Hepatic stellate cell (primary cell): ENCODE measurements around the gene GALP.
A peak's percentile ranks its signal among the peaks of the same experiment; 100 is the strongest.
"Not testable (repeated sequence)": the region's sequence is repeated elsewhere in the genome, so short reads cannot be mapped to it uniquely, and the experiment has no call there.

Experiments
- DNase-seq: peaks from one replicate; pipeline ENCODE4 v3.0.0; 2011; ENCODE audit warnings: low spot score

GALP gene

DNA sequence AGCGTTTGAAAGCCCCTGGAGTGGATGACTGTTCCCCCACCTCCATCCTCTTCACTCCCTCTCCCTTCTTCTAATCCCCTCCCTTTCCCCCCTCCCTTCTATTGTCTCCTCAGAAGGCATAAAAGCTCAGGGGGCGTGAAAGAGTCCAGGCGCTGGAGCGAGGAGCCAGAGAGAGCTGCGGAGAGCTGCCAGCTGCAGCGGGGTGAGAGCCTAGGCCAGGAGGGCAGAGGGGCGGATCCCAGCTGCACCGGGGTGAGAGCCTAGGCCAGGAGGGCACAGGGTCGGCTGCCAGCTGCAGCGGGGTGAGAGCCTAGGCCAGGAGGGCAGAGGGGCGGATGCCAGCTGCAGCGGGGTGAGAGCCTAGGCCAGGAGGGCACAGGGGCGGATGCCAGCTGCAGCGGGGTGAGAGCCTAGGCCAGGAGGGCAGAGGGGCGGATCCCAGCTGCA, at the start of gene GALP:
Gene GALP (plus strand): TSS at position 148 of the 447 bp plus-strand sequence. CDS start 1,101 bp downstream, outside the sequence.
- DNase-seq: not testable (repeated sequence)

DNA sequence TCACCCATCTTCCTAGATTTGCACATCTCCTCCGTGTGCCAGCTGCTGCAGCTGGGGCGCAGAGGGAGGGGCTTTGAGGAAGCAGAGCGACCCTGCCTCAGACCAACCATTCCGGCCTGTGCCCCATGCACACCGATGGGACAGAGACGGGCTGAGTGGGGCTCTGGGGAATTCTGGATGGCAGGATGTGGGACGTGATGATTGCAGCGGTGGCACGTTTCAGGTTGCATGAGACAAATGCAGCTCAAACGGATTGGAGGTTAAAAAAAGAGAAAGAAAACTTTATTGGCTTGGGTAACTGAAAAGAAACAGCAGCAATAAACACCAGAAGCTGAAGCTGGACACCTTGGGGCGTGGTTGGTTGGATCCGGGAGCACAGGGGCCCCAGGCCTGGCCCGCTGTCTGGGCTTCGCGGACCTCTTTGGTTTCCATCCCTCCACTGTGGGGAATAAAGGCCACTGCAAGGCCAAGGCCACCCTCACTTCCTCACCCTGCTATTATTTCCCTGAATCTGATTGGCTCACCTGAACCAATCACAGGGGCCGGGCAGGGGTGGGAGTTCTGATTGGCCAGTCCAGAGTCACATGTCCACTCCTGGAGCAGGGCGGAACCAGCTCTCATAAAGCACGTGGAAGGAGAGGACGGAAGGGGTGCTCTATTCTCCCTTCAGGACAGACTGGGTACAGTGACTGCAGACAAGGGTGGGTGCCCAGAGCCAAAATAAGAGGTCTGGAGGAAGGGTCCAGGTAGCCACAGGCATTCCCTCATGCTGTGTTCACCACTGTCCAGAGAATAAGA, 48.6 kb upstream of the GALP start:
- no peak for DNase-seq

DNA sequence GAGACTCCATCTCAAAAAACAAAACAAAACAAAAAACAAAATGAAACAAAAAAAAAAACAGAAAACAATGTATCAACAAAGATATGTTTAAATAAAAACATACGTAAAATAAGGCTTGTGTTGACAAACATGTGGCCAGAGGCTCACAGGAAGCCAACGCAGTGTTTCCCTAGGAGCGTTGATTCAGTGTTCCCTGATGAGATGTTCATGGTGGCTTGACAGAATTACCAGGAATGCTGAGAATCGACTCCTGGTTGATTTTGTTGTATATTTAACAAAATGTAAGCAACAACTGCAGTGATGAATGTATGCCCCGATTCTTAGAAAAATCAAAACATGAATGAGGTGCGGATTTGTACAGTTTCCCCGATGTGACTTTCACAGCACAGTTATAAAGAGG, 45.8 kb upstream of the GALP start:
- DNase-seq: no peak

DNA sequence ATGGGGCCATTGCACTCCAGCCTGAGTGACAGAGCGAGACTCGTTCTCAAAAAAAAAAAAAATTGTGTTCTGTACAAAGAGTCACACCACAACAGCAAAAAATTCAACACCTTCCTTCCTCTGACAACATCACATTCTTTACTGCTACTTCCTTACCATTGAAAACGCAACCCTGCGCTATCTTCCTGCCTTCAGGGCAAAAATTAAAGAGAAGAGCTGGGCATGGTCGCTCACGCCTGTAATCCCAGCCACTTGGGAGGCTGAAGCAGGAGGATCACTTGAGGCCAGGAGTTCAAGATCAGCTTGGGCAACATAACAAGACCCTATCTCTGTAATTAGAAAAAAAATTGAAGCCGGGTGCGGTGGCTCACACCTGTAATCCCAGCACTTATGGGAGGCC, 44.2 kb upstream of the GALP start:
- DNase-seq: no peak

DNA sequence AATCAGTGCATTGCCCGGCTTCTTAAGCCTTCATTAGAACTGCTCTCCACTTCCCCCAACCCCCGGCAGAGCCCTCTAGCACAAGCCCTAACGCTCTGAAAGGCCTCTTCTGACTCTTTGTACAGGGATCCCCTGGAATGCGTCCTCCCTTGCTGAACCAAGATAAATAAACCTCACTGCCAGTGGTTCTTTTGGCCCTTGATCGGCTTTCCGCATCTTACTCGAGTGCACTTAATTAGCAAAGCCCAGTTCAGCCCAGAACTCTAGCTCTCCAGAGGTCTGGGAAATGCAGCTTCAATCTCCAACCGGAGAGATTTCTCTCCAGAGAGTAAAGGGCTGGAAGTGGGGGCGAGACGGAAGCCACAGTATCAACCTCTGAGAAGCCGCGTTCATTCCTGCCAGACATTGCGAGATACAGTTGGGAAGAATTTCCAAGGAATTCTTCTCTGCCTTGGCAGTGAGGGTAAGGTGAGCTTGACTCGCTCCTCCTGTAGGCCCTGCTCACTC, 43.4 kb upstream of the GALP start:
- no peak for DNase-seq

DNA sequence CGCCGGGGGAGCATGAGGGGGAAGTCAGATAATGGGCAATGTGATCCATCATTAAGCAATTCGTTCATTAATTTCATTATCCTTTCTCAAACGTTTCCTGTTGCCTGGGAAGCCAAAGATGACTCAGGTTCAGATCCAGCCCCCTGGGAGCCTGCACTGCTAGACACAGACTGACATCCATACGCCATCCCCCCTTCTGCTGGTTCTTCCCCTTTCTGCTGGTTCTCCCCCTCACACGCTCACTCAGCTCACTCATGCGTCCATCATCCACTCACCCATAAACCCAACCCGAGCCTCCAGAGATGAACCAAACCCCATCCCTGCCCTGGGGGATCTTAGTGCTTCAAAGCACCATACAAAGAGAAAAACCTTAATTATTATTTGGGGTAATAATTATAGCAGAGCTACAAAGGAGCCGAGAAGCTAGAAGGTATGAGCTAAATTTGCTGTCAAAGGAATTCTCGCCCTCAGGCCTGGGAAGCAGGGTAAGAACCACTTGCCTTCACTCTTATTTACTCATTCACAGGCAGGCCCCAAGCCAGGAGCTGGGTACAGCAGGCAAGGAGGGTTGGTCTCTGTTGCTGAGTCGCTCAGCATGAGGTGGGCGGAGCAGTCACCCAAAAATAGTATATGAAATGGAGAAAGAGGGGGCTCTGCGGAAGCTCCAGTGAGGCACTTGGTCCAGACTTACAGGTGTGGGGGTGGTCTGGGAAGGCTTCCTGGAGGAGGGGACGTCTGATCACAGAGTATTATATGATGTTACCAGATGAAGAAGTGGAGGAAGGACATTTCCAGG, 41.8 kb upstream of the GALP start:
- no peak for DNase-seq

DNA sequence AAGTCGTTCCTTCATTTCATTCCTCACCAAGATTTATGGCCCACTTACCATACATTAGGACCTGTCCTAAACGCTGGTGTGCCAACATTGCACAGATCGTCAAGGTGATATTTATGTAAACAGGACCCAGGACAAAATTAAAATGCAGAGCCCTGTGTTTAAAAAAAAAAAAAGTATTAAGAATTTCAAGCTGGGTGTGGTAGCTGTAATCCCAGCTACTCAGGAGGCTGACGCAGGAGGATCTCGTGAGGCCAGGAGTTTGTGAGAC, 41.2 kb upstream of the GALP start:
- no peak for DNase-seq

DNA sequence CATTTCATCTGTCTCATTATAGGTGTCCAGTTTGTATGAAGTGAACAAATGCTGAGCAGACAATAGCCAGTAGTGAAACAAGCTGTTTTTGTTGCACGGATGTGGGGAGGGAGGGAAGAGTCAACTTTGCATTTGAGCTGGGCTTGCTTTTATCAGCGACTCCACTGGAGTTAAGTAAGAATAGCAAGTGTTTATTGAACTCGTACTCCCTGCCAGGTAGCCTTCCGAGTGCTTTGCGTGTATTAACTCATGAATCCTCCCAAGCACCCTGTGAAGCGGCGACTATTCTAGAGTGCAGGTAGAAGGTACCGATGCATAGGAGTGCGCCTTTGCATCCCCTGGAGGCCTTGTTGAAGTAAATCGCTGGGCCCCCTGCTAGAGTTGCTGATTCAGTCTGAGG, 39.4 kb upstream of the GALP start:
- no peak for DNase-seq

DNA sequence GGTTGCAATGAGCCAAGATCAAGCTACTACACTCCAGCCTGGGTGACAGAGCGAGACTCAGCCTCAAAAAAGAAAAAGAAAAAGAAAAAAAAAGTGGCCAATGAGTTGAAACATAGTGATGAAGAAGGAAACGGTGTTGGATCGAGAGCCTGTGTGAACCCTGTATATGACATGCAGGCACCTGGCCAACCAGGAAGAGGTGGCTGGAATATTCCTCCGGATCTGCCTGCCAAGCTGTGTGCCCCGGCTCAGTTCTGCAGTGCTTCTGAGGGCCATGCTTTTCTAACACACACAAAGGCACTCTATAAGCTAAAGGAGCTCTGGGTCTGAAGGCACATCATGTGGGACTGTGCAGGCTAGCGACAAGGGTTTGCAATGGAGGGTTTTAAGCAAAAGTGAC, 38.4 kb upstream of the GALP start:
- no peak for DNase-seq

DNA sequence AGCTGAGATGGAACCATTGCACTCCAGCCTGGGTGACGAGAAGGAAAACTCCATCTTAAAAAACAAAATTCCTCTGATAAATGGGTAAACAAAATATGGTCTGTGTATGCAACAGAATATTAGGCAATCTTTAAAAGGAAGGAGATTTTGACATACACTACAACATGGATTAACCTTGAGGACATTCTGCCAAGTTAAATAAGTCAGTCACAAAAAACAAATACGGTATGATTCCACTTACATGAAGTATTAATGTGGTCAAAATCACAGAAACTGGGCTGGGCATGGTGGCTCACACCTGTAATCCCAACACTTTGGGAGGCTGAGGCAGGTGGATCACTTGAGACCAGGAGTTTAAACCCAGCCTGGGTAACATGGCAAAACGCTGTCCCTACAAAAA, 37.7 kb upstream of the GALP start:
- DNase-seq: no peak

DNA sequence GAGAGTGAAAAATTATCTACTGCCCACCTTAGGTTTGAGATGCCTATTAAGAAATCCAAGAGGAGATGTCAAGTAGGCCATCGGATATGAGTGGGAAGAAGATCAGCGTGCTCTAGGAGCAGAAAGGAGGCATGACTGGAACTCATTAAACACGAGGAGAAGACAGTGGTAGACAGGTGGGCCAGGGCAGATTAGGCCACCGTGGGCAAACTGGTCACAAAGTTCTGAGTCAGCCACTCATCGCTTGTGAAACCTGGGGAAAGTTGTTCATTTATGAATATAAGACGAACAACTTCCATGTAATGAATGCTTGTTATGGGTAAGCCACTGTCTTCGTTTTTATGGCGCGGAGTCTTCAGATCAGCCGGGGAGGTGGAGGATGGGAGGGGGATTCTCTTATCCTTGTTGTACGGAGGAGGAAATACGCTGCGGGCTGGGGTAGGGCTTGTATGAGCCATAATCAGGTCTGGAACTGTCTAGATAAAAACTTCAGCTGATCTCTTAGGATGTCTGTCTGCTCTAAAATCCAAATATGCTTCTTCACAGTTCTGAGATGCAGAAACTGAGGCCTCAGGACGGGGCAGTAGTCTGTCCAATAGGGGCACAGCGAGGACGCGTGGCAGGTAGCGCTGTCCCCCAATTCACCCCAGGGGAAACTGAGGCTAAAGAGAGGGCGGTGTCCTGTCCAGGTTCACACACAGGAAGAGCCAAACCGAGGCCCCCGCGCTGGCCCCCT, 35.8 kb upstream of the GALP start:
- DNase-seq: no peak

DNA sequence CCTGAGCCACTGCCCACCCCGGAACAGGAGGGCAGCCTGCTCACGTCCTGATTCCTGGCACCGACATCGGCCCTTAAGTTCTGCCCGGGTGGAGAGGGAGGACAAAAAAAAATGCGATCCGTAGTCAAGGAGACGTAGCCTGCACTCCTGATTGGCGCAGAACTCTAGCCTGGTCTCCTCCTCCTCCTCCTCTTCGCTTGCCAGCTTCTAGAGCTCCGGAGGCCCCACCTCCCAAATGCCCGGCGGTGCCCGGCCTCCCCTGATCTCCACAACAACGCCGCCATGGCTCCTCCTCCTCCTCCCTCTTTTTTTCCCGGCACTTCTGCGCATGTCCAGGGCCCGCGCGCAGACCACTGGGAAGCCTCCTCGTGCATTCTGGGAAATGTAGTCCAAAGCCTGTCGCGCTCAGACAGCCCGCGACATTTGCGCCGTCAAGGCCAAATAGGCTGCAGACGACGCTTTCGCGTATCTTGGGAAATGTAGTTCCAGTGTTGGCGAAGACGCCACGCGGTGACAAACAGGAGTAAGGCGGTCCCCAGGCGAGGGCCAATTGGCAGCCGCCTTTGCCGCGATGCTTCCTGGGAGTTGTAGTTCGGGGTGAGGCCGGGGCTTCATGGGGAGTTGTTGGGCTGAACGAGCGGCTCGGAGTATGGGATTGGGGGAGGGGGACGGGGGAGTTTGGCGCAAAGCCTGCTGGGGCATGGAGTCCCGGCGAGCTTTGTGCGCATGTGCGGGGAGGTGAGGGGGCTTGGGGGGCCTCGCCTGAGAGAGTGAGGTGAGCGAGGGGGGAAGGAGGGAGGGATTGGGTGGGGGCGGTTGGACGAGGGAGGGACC, 35.0 kb upstream of the GALP start, which contains the start of gene ZNF444:
Gene ZNF444 (plus strand): TSS at position 705 of the 834 bp plus-strand sequence. CDS start 5,625 bp downstream, outside the sequence.
- peak; percentile 99 for DNase-seq

DNA sequence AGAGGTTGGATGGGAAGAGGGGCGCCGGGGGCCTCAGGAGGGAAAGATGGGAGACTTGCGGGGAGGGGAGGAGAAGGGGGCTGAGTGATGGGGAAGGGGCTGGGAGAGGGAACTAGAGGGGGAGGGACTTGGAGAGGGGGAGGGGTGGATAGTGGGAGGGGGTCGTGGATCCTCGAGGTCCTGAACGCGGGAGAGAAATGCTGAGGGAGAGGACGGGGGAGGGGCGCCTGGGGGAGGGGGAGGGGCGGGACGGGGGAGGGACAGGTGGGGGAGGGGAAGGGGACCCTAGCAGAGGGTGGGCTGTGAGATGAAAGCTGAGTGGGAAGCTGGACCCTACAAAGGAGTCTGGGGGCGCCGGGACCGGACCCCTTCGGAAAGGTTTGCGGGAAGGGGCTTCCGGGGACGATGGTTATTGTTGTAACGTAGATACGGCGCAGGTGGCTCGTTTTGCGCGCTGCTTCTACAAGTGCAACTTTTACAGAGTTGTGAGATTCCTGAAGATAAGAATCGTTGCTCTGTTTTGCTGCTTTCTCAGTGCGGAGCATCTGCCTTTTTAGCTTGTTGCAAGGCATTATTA, 34.3 kb upstream of the GALP start:
- DNase-seq: no peak

DNA sequence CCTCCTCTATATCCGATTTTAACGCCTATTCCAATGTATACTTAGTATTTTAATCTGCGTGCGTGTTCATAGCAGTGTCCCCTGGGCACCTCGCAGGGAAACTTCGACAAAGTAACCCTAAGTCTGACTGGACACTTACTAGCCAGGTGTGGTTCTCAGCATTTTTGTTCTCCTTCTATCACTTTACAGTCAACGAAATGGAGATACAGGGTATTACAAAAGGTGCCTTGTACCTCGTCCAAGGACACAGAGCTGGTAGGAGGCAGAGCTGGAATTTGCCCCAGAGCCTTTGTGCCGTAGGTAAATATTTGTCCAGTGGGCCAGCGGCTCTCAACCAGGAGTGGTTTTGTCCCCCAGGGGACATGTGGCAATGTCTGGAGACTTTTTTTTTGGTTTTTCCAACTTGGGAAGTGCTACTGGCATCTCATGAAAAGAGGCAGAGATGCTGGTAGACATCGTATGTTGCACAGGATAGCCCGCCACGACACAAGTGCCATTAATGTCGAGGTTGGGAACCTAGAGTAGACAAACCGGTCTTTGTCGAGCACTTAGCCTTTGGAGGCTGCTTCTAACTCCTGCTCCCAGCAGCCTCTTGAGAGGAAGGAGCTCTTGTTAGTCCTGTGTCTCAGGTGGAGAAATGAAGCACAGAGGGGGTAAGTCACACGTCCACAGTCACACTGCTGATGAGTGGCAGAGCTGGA, 33.6 kb upstream of the GALP start:
- no peak for DNase-seq

DNA sequence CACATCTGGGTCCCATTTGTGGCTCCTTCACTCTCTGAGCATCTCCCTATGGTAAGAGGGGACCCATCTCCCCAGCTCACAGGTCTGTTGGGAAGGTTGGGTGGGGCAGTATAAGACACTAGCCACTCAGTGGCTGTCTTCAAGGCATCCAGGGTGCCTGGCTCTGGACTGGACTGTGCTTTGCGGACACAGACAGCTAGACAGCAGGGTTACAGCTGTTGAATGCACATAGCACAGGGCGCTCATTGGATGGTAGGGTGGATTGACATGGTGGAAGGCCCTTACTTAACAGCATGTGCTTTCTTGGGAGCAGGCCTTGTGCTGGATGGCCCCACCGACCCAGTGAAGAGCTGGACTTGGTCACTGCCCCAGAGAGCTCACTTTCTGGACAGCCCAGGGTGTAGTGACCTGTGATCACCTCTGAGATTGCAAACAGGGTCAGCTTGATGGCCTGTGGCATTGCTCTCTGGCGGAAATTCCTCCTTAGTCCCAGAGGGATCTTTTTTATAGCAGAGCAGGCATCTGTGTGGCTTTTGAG, 32.8 kb upstream of the GALP start:
- no peak for DNase-seq

DNA sequence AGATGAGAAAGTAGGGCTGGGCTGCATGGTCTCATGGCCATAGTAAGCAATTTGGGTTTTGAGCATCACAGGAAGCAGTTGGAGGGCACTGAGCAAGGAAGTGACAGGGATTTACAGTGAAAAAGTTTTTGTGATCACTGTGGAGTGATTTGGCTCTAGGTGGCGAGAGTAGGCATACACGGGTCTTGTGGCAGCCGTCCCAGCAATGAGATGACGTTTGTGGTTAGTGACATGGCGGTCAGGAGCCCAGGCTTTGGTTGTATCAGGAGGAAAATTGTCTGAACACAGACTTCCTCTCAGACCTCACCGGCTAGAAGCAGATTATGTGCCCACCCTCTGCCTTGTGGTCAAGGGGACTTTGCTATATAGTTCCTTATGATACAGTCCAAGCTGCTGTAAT, 31.4 kb upstream of the GALP start:
- DNase-seq: no peak

DNA sequence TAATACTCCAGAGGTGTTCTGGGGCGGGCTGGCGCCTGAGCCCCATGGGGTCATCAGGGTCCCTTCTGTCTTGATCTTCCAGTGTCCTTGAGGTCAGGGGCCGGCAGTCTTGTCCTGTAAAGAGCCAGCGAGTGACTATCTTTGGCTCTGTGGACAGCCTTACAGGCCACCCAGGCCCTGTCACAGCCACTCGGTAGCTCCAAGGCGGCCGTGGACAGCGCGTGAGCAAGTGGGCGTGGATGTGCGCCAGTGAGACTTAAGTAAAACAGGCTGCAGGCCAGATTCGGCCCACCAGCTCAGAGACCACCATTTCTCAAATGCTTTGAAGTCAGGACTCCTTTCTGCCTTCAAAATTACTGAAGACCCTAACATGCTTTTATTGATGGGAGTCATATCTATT, 31.0 kb upstream of the GALP start:
- no peak for DNase-seq

DNA sequence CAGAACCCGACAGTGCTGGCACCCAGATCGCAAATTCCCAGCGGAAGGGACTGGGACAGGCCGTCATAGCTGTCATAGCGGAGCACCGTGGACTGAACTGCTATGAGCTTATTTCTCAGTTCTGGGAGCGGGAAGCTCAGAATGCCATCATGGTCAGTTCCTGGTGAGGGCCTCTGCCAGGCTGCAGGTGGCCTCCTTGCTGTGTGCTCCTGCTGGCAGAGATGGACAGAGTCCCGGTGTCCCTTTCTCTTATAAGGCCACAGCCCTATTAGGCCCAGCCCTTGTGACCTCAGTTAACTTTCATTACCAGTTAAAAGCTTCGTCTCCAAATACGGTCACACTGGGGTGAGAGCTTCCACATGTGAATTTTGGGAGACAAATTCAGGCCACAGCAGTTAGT, 30.1 kb upstream of the GALP start:
- DNase-seq: no peak

DNA sequence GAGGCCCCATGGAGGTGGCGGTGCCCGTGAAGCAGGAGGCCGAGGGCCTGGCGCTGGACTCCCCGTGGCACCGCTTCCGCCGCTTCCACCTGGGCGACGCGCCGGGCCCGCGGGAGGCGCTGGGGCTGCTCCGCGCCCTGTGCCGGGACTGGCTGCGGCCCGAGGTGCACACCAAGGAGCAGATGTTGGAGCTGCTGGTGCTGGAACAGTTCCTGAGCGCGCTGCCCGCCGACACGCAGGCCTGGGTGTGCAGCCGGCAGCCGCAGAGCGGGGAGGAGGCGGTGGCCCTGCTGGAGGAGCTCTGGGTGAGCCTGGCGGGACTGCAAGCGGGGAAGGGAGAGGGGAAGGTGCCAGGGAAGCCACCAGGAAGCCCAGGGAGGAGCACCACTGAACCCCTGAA, 28.9 kb upstream of the GALP start:
- DNase-seq: no peak

DNA sequence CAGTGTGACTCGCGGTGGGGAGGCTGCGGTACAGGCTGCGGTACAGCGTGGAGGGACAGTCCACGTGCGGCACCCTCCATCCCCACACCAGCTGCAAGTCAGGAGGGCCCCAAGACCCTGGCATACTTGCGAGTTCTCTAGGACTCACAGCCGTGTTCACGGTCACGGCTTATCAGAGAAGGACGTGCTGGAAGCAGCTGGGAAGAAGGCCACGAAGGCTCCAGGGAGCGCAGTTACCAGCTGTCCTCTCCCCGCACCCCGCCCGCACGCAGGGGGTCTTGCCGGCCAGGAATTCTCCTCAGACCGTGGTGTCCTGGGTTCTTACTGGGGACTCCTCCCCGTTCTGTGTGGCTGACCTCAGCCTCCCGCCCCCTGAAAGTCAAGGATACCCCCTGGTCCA, 28.5 kb upstream of the GALP start:
- DNase-seq: no peak
